HG03575 (cell line): ENCODE results near the gene CDC34.

Experiments
- ATAC-seq: cut with Tn5 transposase; IDR thresholded peaks from one replicate; pipeline ENCODE4 v1.9.1; 2021; ENCODE audit not compliant: unreplicated experiment, insufficient number of reproducible peaks, low FRiP score; ENCODE audit errors: extremely low read depth

CDC34 gene, protein sequence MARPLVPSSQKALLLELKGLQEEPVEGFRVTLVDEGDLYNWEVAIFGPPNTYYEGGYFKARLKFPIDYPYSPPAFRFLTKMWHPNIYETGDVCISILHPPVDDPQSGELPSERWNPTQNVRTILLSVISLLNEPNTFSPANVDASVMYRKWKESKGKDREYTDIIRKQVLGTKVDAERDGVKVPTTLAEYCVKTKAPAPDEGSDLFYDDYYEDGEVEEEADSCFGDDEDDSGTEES

DNA sequence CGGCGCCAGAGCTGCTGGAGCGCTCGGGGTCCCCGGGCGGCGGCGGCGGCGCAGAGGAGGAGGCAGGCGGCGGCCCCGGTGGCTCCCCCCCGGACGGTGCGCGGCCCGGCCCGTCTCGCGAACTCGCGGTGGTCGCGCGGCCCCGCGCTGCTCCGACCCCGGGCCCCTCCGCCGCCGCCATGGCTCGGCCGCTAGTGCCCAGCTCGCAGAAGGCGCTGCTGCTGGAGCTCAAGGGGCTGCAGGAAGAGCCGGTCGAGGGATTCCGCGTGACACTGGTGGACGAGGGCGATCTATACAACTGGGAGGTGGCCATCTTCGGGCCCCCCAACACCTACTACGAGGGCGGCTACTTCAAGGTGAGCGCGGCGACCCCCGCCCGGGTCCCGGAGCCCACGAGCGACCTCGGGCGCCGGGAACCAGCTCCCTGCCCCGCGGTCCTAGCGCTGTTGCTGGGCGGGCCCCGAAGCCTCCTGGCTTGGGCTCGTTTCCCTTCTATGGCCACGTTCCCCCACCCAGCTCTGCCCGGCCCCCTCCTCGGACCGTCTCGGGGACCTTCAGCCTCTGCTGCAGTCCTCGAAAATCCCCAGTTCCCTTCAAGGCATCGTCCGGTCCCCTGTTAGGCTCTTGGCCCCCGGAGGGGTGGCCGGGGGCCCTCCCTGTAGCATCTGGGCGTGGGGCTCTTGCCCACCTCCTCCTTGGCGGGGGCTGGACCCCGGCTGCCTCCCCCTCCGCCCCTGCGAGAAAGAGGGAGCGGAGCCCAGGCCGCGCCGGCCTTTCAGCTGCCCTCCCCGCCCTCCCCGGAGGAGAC, at the start of gene CDC34:
CDC34 (plus strand) TSS at position 8 of the 808 bp plus-strand sequence; CDS start at position 180, 172 bp downstream.
- ATAC-seq: no peak

DNA sequence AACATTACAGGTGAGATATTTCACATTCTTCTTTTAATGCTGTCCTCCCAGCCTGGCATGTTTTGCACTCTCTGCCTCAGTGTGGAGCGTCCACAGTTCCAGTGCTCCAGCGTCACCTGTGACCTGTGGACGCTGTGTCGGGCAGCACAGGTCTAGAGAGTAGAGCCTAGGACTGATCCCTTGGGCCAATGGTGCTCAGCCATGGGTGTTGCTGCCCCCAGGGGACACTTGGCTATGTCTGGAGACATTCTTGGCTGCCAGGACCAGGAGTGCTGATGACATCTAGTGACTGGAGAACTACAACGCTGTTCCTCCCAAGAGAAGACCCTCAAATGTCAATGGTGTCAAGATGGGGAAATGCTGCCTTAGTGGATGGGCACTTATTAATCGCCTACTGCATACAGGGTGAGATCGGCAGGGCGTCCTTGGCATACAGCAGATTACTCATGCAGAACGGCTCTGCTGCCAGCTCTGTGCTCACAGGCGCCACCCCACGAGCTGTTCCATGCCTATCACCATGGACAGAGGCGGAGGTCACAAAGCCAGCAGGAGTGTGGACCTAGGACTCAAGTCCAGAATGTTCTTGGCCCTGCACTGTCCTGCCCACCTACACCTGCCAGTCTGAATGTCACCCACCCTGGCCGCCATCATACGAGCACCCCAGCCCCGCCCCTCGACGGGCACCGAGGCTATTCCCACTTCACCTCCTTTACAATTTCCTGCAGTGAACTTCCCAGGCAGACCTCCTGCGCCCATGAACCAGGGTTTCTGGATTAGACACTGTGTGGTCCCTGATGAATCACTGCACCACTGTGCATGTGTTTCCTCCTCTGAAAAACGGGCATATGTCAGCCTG, 49.1 kb upstream of the CDC34 start:
- no peak for ATAC-seq

DNA sequence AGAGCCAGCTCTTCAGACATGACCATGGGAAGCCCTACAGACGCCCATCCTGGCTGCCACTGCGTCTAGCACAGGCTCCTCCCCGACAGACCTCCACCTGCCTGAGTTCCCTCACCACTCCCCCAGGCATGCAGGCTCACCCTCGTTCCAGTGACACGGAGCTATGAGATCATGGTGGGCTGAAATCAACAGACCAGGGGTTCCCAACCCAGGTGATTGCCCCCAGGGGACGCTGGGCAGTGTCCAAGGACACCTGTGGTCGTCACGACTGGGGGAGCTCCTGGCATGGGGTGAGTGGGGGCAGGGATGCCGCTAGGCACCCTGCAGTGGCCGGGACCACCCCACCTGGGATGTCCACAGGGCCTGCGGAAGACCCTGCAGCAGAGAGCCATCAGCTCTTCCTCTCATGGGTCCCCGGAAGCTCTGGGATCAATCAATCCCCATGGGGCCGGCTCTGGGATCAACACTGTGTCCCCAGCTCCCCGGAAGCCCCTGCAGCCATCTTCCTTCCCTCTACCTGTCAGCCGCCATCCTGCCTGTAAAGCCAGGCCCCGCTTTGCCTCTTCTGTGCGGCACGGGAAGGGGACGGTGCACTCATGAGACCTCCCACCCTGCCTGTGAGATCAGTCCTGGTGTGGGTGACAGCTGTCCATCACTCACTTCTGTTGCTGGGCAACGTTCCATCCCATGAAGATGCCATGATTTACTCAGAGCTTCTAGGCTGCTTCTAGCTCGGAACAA, 48.1 kb upstream of the CDC34 start:
- no peak for ATAC-seq

DNA sequence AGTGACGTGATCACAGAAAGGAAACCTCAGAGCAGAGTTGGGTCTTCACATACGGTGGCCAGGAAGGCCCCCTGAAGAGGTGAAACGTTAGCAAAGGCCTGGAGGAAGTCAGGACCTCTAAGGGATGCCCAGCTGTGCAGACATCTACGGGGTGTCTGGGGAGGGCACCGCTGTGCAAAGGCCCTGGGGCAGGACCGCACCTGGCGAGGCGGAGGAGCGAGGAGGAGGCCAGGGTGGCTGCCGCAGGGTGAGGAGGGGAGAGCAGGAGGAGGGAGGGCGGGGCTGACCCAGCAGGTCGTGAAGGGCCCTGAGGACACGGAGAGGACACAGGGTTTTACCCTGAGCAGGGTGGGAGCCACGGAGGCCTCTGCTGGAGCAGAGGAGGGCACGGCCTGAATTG, 47.1 kb upstream of the CDC34 start:
- no peak for ATAC-seq

DNA sequence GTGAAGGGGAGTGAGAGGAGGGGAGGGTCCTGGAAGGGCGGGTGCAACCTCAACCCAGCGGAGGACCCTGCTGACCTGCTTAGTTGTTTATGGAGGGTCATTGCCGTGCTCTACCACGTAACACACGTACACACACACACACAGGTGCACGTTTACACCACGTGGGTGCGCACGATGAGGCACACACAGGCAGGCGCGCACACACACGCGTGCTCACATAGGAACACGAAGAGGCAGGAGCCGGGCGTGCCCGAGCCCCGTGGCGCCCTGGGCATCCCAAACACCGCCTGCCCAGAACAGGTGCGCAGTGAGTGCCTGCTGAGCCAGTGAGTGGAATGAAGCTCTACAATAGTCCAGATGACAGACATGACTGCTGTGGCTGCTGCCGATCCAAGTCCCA, 46.5 kb upstream of the CDC34 start:
- ATAC-seq: no peak

DNA sequence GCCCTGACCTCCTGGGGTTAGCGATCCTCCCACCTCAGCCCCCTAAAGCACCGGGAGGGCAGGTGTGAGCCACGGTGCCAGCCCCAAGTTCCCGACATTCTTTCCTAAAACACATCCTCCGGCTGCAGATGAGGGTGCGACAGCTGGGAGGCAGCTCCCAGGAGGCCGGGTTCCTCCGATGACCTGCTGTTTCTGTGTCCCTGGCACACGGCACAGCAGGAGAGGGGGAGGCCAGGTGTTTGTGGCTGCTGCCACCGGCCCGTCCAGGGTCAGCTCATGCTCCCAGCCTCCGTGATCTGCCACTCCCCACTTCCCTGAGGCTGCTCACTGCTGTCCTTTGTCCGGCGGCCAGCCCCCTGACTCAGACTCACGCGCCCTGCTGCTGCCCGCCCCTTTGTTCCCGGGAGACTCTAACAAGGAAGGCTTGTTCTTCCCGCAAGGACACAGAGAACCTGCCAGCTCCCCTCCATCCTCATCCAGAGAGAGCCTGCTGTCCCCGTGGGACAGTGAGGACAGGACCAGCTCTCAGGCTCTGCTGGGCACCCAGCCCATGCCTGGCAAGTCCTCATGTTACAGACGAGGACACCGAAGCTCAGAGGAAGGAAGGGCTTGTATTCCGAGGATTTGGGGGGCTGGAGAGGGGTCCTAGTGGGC, 45.9 kb upstream of the CDC34 start:
- no peak for ATAC-seq

DNA sequence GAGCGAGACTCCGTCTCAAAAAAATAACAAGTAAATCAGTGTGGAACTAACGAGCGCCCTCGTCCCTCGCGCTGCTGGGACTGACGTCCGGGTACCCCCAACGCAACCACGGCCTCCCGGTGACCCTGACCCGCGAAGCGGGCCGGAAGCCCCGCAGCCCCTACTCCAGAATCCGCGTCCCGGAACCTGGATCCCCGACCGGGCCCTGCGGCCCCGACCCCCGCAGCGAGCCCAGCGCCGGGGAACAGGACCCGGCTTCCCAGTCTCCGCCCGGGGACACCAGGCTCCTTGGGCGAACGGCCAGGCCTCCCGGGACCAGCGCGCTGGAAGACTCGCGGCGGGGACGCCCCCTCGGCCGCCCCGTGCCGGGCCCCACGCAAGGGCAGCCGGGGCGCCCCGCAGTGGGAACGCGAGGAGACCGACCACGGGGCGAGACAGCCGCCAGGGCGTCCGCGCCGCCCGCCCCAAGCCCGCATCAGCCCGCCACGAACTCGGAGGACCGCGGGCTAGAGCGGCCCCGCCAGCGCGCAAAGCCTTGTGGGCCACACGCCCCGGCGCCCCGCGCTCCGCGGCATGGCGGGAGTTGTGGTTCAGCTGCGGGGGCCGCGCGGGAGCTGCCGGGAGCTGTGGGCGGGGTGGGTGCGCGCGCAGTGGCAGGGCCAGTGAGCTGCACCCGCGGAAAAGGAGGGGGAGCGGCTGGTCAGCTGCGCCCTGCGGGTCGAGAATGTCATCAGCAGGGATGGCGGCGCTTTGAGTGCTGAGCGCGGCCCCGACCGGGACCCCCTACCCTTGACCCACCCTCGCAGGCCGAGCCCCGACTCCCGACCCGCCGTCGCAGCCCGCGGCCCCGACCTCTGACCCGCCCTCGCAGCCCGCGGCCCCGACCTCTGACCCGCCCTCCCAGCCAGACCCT, 42.8 kb upstream of the CDC34 start:
- no peak for ATAC-seq

DNA sequence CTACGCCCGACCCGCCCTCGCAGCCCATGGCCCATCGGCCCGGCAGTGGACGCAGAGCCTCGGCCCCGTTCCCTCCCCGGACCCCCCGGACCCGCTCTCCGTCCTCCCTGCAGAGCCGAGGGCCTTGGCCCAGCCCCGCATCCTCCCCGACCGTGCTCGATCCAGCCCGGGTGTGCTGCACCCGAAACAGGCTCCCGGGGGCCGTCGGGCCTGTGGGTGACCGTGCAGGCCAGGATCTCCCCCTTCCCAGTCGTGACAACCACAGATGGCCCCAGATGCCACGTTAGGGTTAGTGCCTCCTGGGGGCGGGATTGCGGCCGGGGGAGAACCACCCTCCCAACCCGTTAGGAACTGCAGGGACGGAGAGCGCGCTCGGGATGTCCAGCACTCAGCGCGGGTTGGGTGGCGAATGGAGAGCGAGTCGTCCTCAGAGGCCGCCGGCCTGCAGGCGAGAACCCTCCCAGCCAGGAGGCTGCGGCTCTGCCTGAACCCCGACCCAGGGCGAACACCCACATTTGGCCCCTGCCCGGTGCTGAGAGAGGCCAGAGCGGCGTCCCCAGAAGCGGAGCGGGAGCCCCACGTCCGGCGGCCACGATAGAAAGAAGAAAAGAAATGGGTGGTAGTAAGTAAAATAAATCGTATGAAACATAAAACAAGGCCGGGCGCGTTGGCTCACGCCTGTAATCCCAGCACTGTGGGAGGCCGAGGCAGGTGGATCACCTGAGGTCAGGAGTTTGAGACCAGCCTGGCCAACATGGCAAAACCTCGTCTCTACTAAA, 42.0 kb upstream of the CDC34 start:
- ATAC-seq: no peak

DNA sequence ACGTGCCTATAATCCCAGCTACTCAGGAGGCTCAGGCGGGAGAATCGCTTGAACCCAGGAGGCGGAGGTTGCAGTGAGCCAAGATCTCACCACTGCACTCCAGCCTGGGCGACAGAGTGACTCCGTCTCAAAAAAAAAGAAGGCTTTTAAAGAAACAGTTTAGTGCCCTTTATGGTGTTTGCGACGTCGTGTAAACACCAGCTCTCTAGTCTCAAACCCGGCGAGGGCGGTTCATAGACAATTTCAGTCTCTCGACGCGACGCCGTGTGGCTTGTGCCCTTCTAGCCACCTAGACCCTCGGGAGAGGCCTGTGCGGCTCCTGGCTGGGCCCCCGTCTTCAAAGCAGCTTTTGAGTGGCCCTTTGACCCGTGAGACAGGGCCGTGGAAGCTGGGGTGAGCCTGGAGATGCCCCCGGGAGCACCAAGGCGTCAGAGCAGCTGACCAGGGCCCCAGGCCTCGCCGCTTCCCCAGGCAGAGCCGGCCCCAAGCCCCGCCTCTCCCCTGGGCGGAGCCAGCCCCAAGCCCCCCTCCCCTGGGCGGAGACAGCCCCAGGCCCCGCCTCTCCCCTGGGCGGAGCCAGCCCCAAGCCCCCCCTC, 40.3 kb upstream of the CDC34 start:
- no peak for ATAC-seq

DNA sequence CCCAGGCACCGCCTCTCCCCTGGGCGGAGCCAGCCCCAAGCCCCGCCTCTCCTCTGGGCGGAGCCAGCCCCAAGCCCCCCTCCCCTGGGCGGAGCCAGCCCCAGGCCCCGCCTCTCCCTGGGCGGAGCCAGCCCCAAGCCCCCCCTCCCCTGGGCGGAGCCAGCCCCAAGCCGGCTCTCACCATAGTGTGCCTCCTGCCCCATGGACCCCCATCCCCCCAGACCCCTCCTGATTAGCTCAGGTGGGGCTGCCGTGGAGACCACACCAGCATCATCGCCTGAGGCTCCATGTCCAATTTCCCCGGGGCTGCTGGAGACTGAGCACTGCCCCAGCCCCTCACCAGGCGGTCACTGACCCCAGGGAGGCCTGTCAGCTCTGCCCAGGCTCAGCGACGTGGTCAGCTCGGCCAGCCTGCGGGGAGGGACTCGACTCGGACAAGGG, 39.4 kb upstream of the CDC34 start:
- ATAC-seq: no peak

DNA sequence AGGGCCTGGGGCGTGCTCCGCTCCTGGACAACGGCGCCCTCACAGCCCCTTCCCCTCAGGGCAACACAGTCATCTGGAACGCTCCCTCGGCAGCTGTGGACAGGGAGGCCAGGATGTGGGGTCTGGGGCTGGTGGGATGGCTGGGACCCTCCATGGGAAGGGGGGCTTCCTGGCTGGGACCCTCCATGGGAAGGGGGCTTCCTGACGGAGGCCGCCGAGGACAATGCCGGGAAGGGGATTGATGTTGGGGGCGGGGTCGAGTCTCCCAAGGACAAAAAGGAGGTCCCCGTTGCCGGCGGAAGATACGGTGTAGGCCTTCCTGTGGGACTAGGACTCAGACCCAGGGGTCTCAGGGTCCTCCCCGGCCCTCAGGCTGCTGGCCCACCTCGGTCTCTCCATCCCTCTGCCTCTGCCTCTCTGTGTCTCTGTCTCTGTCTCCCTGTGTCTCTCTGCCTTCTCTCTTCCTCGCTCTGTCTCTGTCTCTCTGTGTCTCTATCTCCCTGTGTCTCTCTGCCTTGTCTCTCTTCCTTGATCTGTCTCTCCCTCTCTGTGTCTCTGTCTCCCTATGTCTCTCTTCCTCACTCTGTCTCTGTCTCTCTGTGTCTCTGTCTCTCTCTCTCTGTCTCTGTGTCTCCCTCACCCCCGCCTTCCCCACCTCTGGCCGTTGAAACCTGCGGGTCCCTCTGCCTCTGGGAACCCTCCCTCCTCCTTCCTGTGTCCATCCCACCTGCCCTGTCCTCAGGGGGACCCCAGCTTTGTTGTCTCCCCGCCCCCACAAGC, 38.0 kb upstream of the CDC34 start:
- no peak for ATAC-seq

DNA sequence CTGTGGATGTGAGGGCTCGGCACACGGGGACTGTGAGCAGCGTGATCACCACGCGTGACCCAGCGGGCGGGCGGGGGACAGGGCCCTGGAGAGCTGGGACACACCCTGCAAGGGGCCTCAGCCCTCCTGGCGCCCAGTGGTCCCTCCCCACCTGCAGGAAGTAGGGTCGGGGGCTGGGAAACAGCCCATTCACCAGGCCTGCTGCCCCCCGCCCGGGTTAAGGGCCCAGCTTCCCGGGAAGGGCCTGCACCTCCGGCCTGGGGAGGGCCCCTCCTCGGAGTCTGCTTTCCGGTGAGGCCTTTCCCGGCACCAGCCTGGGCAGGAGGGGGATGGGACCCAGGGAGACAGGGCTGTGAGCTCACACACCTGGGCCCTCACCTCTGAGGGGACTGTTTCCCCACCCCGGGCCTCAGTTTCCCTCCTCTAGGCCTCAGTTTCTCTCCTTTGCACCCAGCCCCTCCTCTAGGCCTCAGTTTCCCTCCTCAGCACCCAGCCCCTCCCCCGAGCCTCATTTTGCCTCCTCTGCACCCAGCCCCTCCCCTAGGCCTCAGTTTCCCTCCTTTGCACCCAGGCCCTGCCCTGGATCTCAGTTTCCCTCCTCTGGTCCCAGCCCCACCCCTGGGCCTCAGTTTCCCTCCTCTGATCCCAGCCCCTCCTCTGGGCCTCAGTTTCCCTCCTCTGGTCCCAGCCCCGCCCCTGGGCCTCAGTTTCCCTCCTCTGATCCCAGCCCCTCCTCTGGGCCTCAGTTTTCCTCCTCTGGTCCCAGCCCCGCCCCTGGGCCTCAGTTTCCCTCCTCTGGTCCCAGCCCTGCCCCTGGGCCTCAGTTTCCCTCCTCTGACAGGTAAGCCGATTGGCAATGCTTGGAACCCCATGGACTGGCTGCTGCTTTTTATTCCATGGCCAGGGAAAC, 37.1 kb upstream of the CDC34 start:
- ATAC-seq: no peak

DNA sequence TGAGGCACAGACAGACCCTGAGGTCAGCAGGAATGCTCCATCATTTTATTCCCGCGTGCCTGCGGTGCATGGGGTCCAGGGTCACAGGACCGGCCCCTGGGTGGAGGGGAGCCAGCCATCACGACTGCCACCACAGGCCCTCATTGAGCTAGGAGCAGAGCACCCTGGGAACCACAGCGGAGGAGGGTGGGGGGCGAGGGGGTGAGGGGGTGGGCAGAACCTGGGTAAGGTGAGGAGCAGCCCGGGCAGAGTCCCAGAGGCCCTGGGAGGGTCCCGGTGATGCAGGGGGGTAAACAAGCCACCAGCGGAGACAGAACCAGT, 36.5 kb upstream of the CDC34 start:
- ATAC-seq: no peak

DNA sequence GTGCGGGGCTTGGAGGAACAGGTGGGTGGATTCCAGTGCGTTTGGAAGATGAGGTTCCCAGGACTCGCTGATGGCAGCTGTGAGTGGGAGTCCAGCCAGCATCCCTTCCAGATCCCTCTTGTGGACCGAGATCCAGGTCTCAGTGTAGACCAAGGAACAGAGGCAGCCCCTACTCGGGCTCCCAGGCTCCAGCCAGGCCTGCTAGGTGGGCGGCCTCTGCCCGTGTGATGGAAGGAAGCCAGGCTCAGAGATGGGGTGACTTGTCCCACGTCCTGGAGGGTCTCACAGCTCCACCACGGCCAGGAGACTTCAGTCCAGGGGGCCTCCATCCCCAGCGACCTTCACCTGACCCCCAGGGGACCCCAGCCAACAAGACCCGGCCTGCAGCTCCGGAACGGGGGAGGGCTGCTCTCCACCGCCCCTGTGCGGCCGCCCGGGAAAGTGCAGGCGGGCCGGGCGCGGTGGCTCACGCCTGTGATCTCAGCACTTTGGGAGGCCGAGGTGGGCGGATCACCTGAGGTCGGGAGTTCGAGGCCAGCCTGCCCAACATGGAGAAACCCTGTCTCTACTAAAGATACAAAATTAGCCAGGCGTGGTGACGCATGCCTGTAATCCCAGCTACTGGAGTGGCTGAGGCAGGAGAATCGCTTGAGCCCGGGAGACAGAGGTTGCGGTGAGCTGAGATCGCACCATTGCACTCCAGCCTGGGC, 36.0 kb upstream of the CDC34 start:
- no peak for ATAC-seq
